ENCODE results near the gene USP46. TPM values are rescaled to one million over a fixed set of nuclear protein-coding genes. Genes with fewer than 3 reads are reported as not detected.

USP46 gene
- total and polyA plus RNA-seq, 2 of the 4 experiments (the other 2 are of a cell fraction): 9.3 to 15.4 TPM

GRCh38 chr4:52655506-52655905 lies 3.6 kb downstream of the USP46 start:
- no peak overlapping the region for H3K56ac ChIP-seq (ENCODE audit: extremely low read depth, insufficient read depth, low read length)

More at GRCh38 chr4:52655506-52655905, 3.6 kb downstream of the USP46 start:
- Histone ChIP-seq H3K18ac (ENCODE audit: low read depth, low read length) (no peak overlapping the region), H3K4me3 (ENCODE audit: insufficient read depth, low read depth, low read length) (no peak overlapping the region), H3K4me2 (ENCODE audit: low read depth, low read length) (no peak overlapping the region), H4K8ac (ENCODE audit: low read depth in 2 of 2, low read length in 2 of 2) (no peak overlapping the region), H4K5ac (ENCODE audit: low read depth, low read length) (no peak overlapping the region), H2BK20ac (ENCODE audit: low read depth, low read length) (no peak overlapping the region), H3K9me3 (ENCODE audit: control insufficient read depth, insufficient read depth, low read length) (no peaks in the 10 kb centered on the region), H2BK5ac (ENCODE audit: low read depth, low read length, poor library complexity, severe bottlenecking) (no peak overlapping the region), H2AK9ac (replicated peaks; ENCODE audit: low read depth, low read length, poor library complexity) (no peak overlapping the region), H4K20me1 (ENCODE audit: insufficient read depth, low read length) (peaks cover 34% of the 10 kb centered on the region; the same call in 1 of the 2 replicates), H2AFZ (replicated peaks; ENCODE audit: low read length, poor library complexity) (no peak overlapping the region), H3K9me1 (ENCODE audit: insufficient read depth, low read length) (peaks cover 8% of the 10 kb centered on the region), H3K14ac (replicated peaks; ENCODE audit: low read depth, low read length) (no peak overlapping the region), H2AK5ac (ENCODE audit: low read depth, low read length) (no peak overlapping the region), H3K36me3 (ENCODE audit: control insufficient read depth, insufficient read depth, low read length) (no peaks in the 10 kb centered on the region), H2BK120ac (ENCODE audit: low read depth, low read length) (no peak overlapping the region), H3K9ac (ENCODE audit: low read depth, low read length) (no peak overlapping the region), H2BK15ac (ENCODE audit: low read depth, low read length) (no peak overlapping the region), H3K27ac (ENCODE audit: insufficient read depth, low read length) (no peak overlapping the region), H3K4ac (ENCODE audit: low read depth, low read length) (no peak overlapping the region), H3K23ac (ENCODE audit: low read depth, low read length) (no peak overlapping the region), H3K4me1 (ENCODE audit: control insufficient read depth, insufficient read depth, low read length) (peaks cover 6% of the 10 kb centered on the region), H3K27me3 (ENCODE audit: control insufficient read depth, insufficient read depth, low read length) (no peaks in the 10 kb centered on the region), H4K91ac (ENCODE audit: insufficient read depth, low read depth, low read length) (no peak overlapping the region), H3K79me1 (ENCODE audit: low read depth in 1 of 2, low read length in 2 of 2) (peaks cover 24 to 63% of the 10 kb centered on the region in 2 experiments)
- ChIA-PET POLR2A (ENCODE audit: unreplicated experiment) (no interaction called here), CTCF (no interaction called here)
- intact Hi-C loops (cut with micrococcal nuclease) (loop anchor here (5.0 to 10.0 kb wide), 3 partner anchors 57 to 1579 kb away; partner anchors contain the start of gene RASL11B), dilution Hi-C loops (cut with HindIII; ENCODE audit: low sequenced_read_pairs, unreplicated experiment) (no loop called here), in situ Hi-C loops (cut with MboI; ENCODE audit: low sequenced_read_pairs) (loop anchor here (5.0 kb wide), 1 partner anchor 57 kb away; no protein-coding TSS in a partner anchor)
- BruUV-seq (replicated peaks): no TSS peak
- DNase-seq (no peak), ATAC-seq (ENCODE audit: low read depth) (no peak)
- TF ChIP-seq BHLHE40 (IDR thresholded peaks at IDR 0.05; ENCODE audit: low read depth, low read length) (no peak), SMC3 (IDR thresholded peaks at IDR 0.05; ENCODE audit: low read depth, low read length) (no peak), RCOR1 (IDR thresholded peaks at IDR 0.05; ENCODE audit: insufficient replicate concordance, low read length) (no peak), RAD21 (IDR thresholded peaks at IDR 0.05; ENCODE audit: low read length) (no peak), ELK1 (IDR thresholded peaks at IDR 0.05; ENCODE audit: borderline replicate concordance, low read depth, low read length) (no peak), POLR2A (IDR thresholded peaks at IDR 0.05; ENCODE audit: low read depth, low read length) (no peak), CEBPB (IDR thresholded peaks at IDR 0.05; ENCODE audit: low read depth, low read length) (no peak), FOS (IDR thresholded peaks at IDR 0.05; ENCODE audit: low read depth, low read length) (no peak), MAFK (IDR thresholded peaks at IDR 0.05; ENCODE audit: low read depth, low read length) (no peak), MAZ (IDR thresholded peaks at IDR 0.05; ENCODE audit: borderline replicate concordance, low read depth, low read length) (no peak), NFE2L2 (IDR thresholded peaks at IDR 0.05; ENCODE audit: low read depth, low read length) (no peak), CTCF (conservative IDR thresholded peaks at IDR 0.05; ENCODE audit: low read depth, low read length) (no peak)
